ENCODE results near the gene TBC1D12.
A peak's percentile ranks its signal among the peaks of the same experiment; 100 is the strongest.
"Not testable (repeated sequence)": the region's sequence is repeated elsewhere in the genome, so short reads cannot be mapped to it uniquely, and the experiment has no call there.

Gene TBC1D12

GRCh38 chr10:94546049-94546900, 143.9 kb downstream of the TBC1D12 start:
- TF ChIP-seq CTCF (conservative IDR thresholded peaks at IDR 0.05) = no peak
- peak overlapping the region; percentile 78 for H3K27ac ChIP-seq

GRCh38 chr10:94546901-94547185, 144.5 kb downstream of the TBC1D12 start:
- peak overlapping the region; percentile 78 for H3K27ac ChIP-seq
- no peak for TF ChIP-seq CTCF (conservative IDR thresholded peaks at IDR 0.05)

GRCh38 chr10:94549221-94549620, 146.9 kb downstream of the TBC1D12 start:
- H3K27ac ChIP-seq = peak overlapping the region; percentile 14
- TF ChIP-seq CTCF (conservative IDR thresholded peaks at IDR 0.05) = no peak

DNA sequence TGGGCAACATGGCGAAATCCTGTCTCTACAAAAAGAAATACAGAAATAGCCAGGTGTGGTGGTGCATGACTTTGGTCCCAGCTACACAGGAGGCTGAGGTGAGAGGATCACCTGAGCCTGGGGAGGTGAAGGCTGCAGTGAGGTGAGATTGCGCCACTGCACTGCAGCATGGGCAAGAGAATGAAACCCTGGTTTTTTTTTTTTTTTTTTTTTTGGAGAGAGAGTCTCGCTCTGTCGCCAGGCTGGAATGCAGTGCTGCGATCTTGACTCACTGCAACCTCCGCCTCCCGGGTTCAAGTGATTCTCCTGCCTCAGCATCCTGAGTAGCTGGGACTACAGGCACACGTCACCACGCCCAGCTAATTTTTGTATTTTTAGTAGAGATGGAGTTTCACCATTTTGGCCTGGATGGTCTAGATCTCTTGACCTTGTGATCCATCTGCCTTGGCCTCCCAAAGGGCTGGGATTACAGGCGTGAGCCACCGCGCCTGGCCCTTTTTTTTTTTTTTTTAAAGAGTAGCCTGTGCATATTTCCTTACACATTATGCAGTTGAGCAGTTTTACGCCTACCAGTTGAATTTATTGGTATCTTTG, 165.5 kb downstream of the TBC1D12 start:
- not testable (repeated sequence) for H3K27ac ChIP-seq

DNA sequence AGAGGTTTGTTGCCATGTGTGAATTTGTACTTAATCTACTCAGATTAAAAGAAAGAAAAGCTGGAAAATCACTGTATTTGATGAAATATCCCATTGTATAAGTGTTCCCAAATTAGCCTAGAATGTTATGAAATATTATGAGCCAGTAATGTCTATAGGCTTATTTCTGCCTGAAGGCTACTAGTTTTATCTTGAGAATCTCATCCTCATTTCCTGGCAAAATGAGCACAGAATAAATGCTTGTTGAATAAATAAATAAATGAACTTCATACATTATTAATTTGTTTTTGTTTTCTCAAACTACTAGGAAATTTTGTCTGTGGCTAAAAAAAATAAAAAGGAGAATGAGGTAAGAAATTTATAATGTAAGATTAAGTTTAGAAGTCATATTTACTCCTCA, 168.7 kb downstream of the TBC1D12 start:
- H3K27ac ChIP-seq = no peak overlapping the region
- no peak for TF ChIP-seq CTCF (conservative IDR thresholded peaks at IDR 0.05)

- no peak for TF ChIP-seq CTCF (conservative IDR thresholded peaks at IDR 0.05)
- H3K27ac ChIP-seq = no peak overlapping the region
Measured at GRCh38 chr10:94571528-94571927, 169.2 kb downstream of the TBC1D12 start.

- TF ChIP-seq CTCF (conservative IDR thresholded peaks at IDR 0.05) = no peak
- H3K27ac ChIP-seq = no peak overlapping the region
Measured at GRCh38 chr10:94578790-94579189, 176.4 kb downstream of the TBC1D12 start.

DNA sequence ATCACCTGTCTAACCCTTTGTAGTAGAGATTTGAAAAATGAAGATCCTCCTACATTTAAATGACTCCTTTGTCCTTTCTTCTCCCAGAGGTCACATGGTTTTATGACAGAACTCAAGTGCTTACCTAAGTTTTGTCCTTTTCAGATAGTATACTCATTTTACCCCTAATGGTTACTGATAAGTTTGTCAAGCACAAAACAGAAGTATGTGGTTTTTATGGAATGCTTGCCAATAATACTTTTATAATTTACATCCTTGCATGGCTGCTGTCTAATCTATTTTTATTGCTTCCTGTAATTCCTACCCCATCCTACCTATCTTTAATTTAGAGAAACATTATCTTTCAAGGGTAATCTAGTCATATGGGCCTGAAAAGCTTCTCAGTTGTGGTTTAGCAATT, 180.8 kb downstream of the TBC1D12 start:
- no peak for TF ChIP-seq CTCF (conservative IDR thresholded peaks at IDR 0.05)
- H3K27ac ChIP-seq = peak overlapping the region; percentile 22; the same call in 1 of the 2 replicates
